Measurements from ENCODE around the gene NEK6.

Gene NEK6

DNA sequence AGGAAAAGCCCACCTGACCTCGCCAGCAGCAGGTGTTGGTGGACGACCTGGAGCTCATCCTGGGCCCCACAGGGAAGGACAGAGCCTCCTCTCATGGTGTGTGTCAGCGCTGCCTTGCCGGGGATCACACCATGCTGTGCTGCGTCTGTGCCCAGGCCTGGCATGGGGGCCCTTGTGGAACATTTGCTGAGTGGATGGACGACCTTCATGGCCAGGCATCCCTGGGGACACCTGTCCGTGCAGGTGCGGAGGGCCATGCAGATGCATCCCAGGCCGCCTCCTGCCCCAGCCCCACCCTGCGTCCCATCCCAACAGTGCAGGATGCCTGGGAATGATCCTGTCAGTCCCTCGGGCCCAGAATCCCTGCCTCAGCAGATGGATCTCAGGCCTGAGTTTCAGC is 73.8 kb downstream of the NEK6 start:
- no peak for DNase-seq
- Histone ChIP-seq H3K9me3 (ENCODE audit: insufficient read depth, low read depth, low read length) (no peaks in the 10 kb centered on the region), H3K36me3 (ENCODE audit: control insufficient read depth in 1 of 2, insufficient read depth in 2 of 2, low read length in 2 of 2) (peaks cover 70 to 71% of the 10 kb centered on the region in 2 experiments), H3K79me1 (ENCODE audit: low read length) (no peaks in the 10 kb centered on the region), H2AFZ (ENCODE audit: insufficient read depth, low read length, poor library complexity) (no peak overlapping the region), H3K27me3 (ENCODE audit: insufficient read depth, low read length) (no peaks in the 10 kb centered on the region), H3K4me3 (ENCODE audit: low read depth, low read length) (no peak overlapping the region), H3K4ac (ENCODE audit: low read depth, low read length) (no peak overlapping the region), H3K14ac (ENCODE audit: low read length) (no peak overlapping the region), H3K23ac (ENCODE audit: low read length) (no peak overlapping the region), H4K8ac (ENCODE audit: low read depth, low read length) (no peak overlapping the region), H3K9ac (ENCODE audit: low read length) (no peak overlapping the region), H3K4me2 (ENCODE audit: low read length) (no peak overlapping the region), H3K79me2 (ENCODE audit: control insufficient read depth, insufficient read depth, low read length, poor library complexity) (no peaks in the 10 kb centered on the region), H2BK12ac (ENCODE audit: low read length) (no peak overlapping the region), H3K4me1 (ENCODE audit: control insufficient read depth in 1 of 2, insufficient read depth in 2 of 2, low read length in 2 of 2) (no peaks in the 10 kb centered on the region), H4K91ac (ENCODE audit: low read depth, low read length) (no peak overlapping the region), H3K27ac (ENCODE audit: low read depth, low read length) (no peak overlapping the region), H2BK120ac (ENCODE audit: insufficient read depth, low read length, poor library complexity) (no peak overlapping the region), H3K18ac (ENCODE audit: low read length) (no peak overlapping the region), H2AK5ac (ENCODE audit: low read length) (no peak overlapping the region), H4K12ac (ENCODE audit: low read depth, low read length) (no peak overlapping the region), H2BK5ac (ENCODE audit: low read depth, low read length, poor library complexity) (no peak overlapping the region)
- WGBS (ENCODE audit: extremely low coverage, insufficient coverage, insufficient read length) = no CpG with 5 or more reads among the region's 11 CpGs

GRCh38 chr9:124332361-124333202 is 74.8 kb downstream of the NEK6 start:
- no peak overlapping the region for H2AK5ac ChIP-seq (ENCODE audit: low read length)
- whole genome bisulfite sequencing (ENCODE audit: extremely low coverage, insufficient coverage, insufficient read length) = no CpG with 5 or more reads among the region's 28 CpGs
- no peak overlapping the region for H3K18ac ChIP-seq (ENCODE audit: low read length)
- H3K4me1 ChIP-seq (ENCODE audit: control insufficient read depth in 1 of 2, insufficient read depth in 2 of 2, low read length in 2 of 2) = no peaks in the 10 kb centered on the region
- DNase-seq = no peak
- H3K27me3 ChIP-seq (ENCODE audit: insufficient read depth, low read length) = no peaks in the 10 kb centered on the region
- H4K8ac ChIP-seq (ENCODE audit: low read depth, low read length) = no peak overlapping the region
- H4K12ac ChIP-seq (ENCODE audit: low read depth, low read length) = no peak overlapping the region
- no peak overlapping the region for H3K27ac ChIP-seq (ENCODE audit: low read depth, low read length)
- H2AFZ ChIP-seq (ENCODE audit: insufficient read depth, low read length, poor library complexity) = no peak overlapping the region
- H2BK12ac ChIP-seq (ENCODE audit: low read length) = no peak overlapping the region
- H4K91ac ChIP-seq (ENCODE audit: low read depth, low read length) = no peak overlapping the region
- H3K4me2 ChIP-seq (ENCODE audit: low read length) = no peak overlapping the region
- no peak overlapping the region for H2BK5ac ChIP-seq (ENCODE audit: low read depth, low read length, poor library complexity)
- peaks cover 65 to 66% of the 10 kb centered on the region in 2 experiments for H3K36me3 ChIP-seq (ENCODE audit: control insufficient read depth in 1 of 2, insufficient read depth in 2 of 2, low read length in 2 of 2)
- H3K4ac ChIP-seq (ENCODE audit: low read depth, low read length) = no peak overlapping the region
- no peak overlapping the region for H3K14ac ChIP-seq (ENCODE audit: low read length)
- H3K9me3 ChIP-seq (ENCODE audit: insufficient read depth, low read depth, low read length) = peaks cover 2% of the 10 kb centered on the region
- H2BK120ac ChIP-seq (ENCODE audit: insufficient read depth, low read length, poor library complexity) = no peak overlapping the region
- H3K23ac ChIP-seq (ENCODE audit: low read length) = no peak overlapping the region
- no peaks in the 10 kb centered on the region for H3K79me2 ChIP-seq (ENCODE audit: control insufficient read depth, insufficient read depth, low read length, poor library complexity)
- no peak overlapping the region for H3K9ac ChIP-seq (ENCODE audit: low read length)
- no peaks in the 10 kb centered on the region for H3K79me1 ChIP-seq (ENCODE audit: low read length)
- H3K4me3 ChIP-seq (ENCODE audit: low read depth, low read length) = no peak overlapping the region

DNA sequence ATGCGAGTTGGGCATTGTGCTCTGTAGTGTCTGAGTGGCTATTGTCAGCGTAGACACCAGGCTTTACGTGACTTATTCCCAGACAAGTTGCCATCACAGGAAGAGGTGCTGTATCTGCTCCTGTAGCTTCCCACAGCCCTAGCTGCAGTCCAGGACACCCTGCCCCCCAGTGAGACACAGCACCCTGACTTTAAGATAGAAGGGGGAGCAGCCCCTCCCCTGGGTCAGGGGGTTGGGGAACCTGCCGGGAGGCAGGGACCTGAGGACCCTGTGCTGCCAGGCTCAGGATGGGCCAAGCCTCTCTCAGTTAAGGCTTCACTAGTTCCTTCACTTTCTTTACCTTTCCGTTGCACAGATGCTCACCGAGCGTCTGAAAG is 75.4 kb downstream of the NEK6 start:
- DNase-seq = no peak
- H4K91ac ChIP-seq (ENCODE audit: low read depth, low read length) = no peak overlapping the region
- H3K4me1 ChIP-seq (ENCODE audit: control insufficient read depth in 1 of 2, insufficient read depth in 2 of 2, low read length in 2 of 2) = no peaks in the 10 kb centered on the region
- H3K23ac ChIP-seq (ENCODE audit: low read length) = no peak overlapping the region
- no peak overlapping the region for H2BK12ac ChIP-seq (ENCODE audit: low read length)
- H3K36me3 ChIP-seq (ENCODE audit: control insufficient read depth in 1 of 2, insufficient read depth in 2 of 2, low read length in 2 of 2) = peaks cover 59 to 66% of the 10 kb centered on the region in 2 experiments
- H3K27ac ChIP-seq (ENCODE audit: low read depth, low read length) = no peak overlapping the region
- no peaks in the 10 kb centered on the region for H3K79me2 ChIP-seq (ENCODE audit: control insufficient read depth, insufficient read depth, low read length, poor library complexity)
- no peak overlapping the region for H2BK5ac ChIP-seq (ENCODE audit: low read depth, low read length, poor library complexity)
- no peak overlapping the region for H3K18ac ChIP-seq (ENCODE audit: low read length)
- no peak overlapping the region for H3K9ac ChIP-seq (ENCODE audit: low read length)
- no peaks in the 10 kb centered on the region for H3K79me1 ChIP-seq (ENCODE audit: low read length)
- no peak overlapping the region for H2AK5ac ChIP-seq (ENCODE audit: low read length)
- no peaks in the 10 kb centered on the region for H3K27me3 ChIP-seq (ENCODE audit: insufficient read depth, low read length)
- WGBS (ENCODE audit: extremely low coverage, insufficient coverage, insufficient read length) = no CpG with 5 or more reads among the region's 7 CpGs
- no peak overlapping the region for H4K12ac ChIP-seq (ENCODE audit: low read depth, low read length)
- no peak overlapping the region for H3K4me3 ChIP-seq (ENCODE audit: low read depth, low read length)
- H2BK120ac ChIP-seq (ENCODE audit: insufficient read depth, low read length, poor library complexity) = no peak overlapping the region
- H4K8ac ChIP-seq (ENCODE audit: low read depth, low read length) = no peak overlapping the region
- H3K14ac ChIP-seq (ENCODE audit: low read length) = no peak overlapping the region
- H2AFZ ChIP-seq (ENCODE audit: insufficient read depth, low read length, poor library complexity) = no peak overlapping the region
- peaks cover 2% of the 10 kb centered on the region for H3K9me3 ChIP-seq (ENCODE audit: insufficient read depth, low read depth, low read length)
- H3K4ac ChIP-seq (ENCODE audit: low read depth, low read length) = no peak overlapping the region
- H3K4me2 ChIP-seq (ENCODE audit: low read length) = no peak overlapping the region

DNA sequence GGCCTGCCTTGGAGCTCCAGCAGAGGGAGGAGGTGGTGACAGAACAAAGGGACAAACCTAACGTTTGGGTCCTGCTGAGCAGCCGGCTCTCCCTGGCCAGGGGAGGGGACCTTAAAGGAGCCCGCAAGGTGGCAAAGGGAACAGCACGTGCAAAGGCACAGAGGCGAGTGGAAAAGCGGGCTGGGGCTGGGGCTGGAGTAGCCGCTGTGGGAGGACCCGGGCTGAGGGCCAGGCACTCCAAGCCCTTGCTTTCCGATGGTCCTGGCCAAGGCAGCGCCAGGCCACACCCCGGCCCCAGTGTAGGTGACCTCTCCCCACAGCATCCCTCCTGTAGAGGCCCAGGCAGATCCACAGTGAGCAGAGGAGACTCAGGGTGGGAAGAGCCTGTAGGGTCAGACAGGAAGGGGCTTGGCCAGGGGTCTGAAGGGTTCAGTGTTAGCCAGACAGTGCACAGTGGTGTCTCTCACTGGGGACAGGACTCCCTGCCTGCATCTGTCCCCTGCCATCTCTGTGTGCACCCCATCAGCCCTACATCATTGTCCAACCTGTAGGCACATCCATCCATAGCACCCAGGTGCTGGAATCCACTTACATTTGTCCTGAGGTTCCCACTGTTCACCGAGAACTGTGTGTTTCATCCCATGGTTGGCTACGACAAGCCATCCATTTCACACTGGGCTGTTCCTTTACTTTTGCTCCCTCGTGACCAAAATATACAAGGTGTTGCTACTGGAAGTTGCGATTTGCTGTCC is 77.0 kb downstream of the NEK6 start:
- Histone ChIP-seq H3K27ac (ENCODE audit: low read depth, low read length) (no peak overlapping the region), H2AK5ac (ENCODE audit: low read length) (no peak overlapping the region), H3K4me3 (ENCODE audit: low read depth, low read length) (no peak overlapping the region), H3K14ac (ENCODE audit: low read length) (no peak overlapping the region), H3K4ac (ENCODE audit: low read depth, low read length) (no peak overlapping the region), H3K27me3 (ENCODE audit: insufficient read depth, low read length) (no peaks in the 10 kb centered on the region), H2BK12ac (ENCODE audit: low read length) (no peak overlapping the region), H4K91ac (ENCODE audit: low read depth, low read length) (no peak overlapping the region), H3K9ac (ENCODE audit: low read length) (no peak overlapping the region), H3K36me3 (ENCODE audit: control insufficient read depth in 1 of 2, insufficient read depth in 2 of 2, low read length in 2 of 2) (peaks cover 47 to 60% of the 10 kb centered on the region in 2 experiments), H2BK5ac (ENCODE audit: low read depth, low read length, poor library complexity) (no peak overlapping the region), H3K23ac (ENCODE audit: low read length) (no peak overlapping the region), H3K79me1 (ENCODE audit: low read length) (no peaks in the 10 kb centered on the region), H3K18ac (ENCODE audit: low read length) (no peak overlapping the region), H2AFZ (ENCODE audit: insufficient read depth, low read length, poor library complexity) (no peak overlapping the region), H3K79me2 (ENCODE audit: control insufficient read depth, insufficient read depth, low read length, poor library complexity) (no peaks in the 10 kb centered on the region), H3K4me1 (ENCODE audit: control insufficient read depth in 1 of 2, insufficient read depth in 2 of 2, low read length in 2 of 2) (no peaks in the 10 kb centered on the region), H4K8ac (ENCODE audit: low read depth, low read length) (no peak overlapping the region), H3K4me2 (ENCODE audit: low read length) (no peak overlapping the region), H4K12ac (ENCODE audit: low read depth, low read length) (no peak overlapping the region), H2BK120ac (ENCODE audit: insufficient read depth, low read length, poor library complexity) (no peak overlapping the region), H3K9me3 (ENCODE audit: insufficient read depth, low read depth, low read length) (peaks cover 2% of the 10 kb centered on the region)
- WGBS (ENCODE audit: extremely low coverage, insufficient coverage, insufficient read length) = no CpG with 5 or more reads among the region's 15 CpGs
- no peak for DNase-seq

Data from trophoblast cell (in vitro differentiated cells and primary cell).